Dendritic cell treated with granulocyte-macrophage colony-stimulating factor and Interleukin-4, amounts not matched to agents 40 ng/mL and 50 ng/mL, for 4 days (primary cell): ENCODE measurements around the gene ANO10.

Experiments
- H3K27ac Mint-ChIP-seq: one replicate; pipeline ENCODE4 v1.8.0; 2022; ENCODE audit warnings: mild to moderate bottlenecking, mixed read lengths
- H3K27me3 Mint-ChIP-seq: one replicate; pipeline ENCODE4 v1.8.0; 2022; ENCODE audit warnings: mild to moderate bottlenecking, mixed read lengths
- H3K36me3 Mint-ChIP-seq: one replicate; pipeline ENCODE4 v1.8.0; 2022; ENCODE audit warnings: low read depth, mixed read lengths
- H3K4me1 Mint-ChIP-seq: one replicate; pipeline ENCODE4 v1.8.0; 2022; ENCODE audit warnings: low read depth, mixed read lengths
- H3K4me3 Mint-ChIP-seq: one replicate; pipeline ENCODE4 v1.8.0; 2022; ENCODE audit warnings: mild to moderate bottlenecking, moderate library complexity, mixed read lengths
- H3K9me3 Mint-ChIP-seq: one replicate; pipeline ENCODE4 v1.8.0; 2022; ENCODE audit warnings: mixed read lengths
- intact Hi-C: fragments of 100-400 bp; cut with micrococcal nuclease; formaldehyde crosslinking; loops from one replicate; pipeline ENCODE4 v1.15.0; 2022

Gene ANO10

GRCh38 chr3:43319794-43320193, 302.0 kb downstream of the ANO10 start:
- Mint-ChIP-seq H3K27ac (no peak overlapping the region), H3K9me3 (no peaks in the 10 kb centered on the region), H3K4me3 (no peak overlapping the region), H3K36me3 (peaks cover 42% of the 10 kb centered on the region), H3K4me1 (peaks cover 40% of the 10 kb centered on the region), H3K27me3 (no peaks in the 10 kb centered on the region)
- intact Hi-C loops, result no loop called here

- Mint-ChIP-seq H3K27me3 (no peaks in the 10 kb centered on the region), H3K4me1 (peaks cover 42% of the 10 kb centered on the region), H3K9me3 (no peaks in the 10 kb centered on the region), H3K36me3 (peaks cover 42% of the 10 kb centered on the region), H3K4me3 (no peak overlapping the region), H3K27ac (no peak overlapping the region)
- intact Hi-C loops, result no loop called here
Observed at GRCh38 chr3:43319376-43319775, 302.4 kb downstream of the ANO10 start.

GRCh38 chr3:43317461-43318316, 304.1 kb downstream of the ANO10 start:
- no peak overlapping the region for H3K4me3 Mint-ChIP-seq
- no peaks in the 10 kb centered on the region for H3K27me3 Mint-ChIP-seq
- peak overlapping the region; percentile 5 for H3K27ac Mint-ChIP-seq
- no peaks in the 10 kb centered on the region for H3K9me3 Mint-ChIP-seq
- intact Hi-C loops, result no loop called here
- peaks cover 47% of the 10 kb centered on the region for H3K36me3 Mint-ChIP-seq
- H3K4me1 Mint-ChIP-seq, result peaks cover 37% of the 10 kb centered on the region

GRCh38 chr3:43316783-43317460, 304.9 kb downstream of the ANO10 start:
- Mint-ChIP-seq H3K4me1 (peaks cover 37% of the 10 kb centered on the region), H3K4me3 (no peak overlapping the region), H3K36me3 (peaks cover 51% of the 10 kb centered on the region), H3K27me3 (no peaks in the 10 kb centered on the region), H3K27ac (peak overlapping the region; percentile 5), H3K9me3 (no peaks in the 10 kb centered on the region)
- intact Hi-C loops, result no loop called here
